A549 (cell line): ENCODE data around the gene KMT2D. TPM values are rescaled to one million over a fixed set of nuclear protein-coding genes. Genes with fewer than 3 reads are reported as not detected.

Source experiments
- ATAC-seq, 2 experiments: fragments of 200-7000 bp in 1 of 2; fragments of >200 bp in 1 of 2; cut with Nextera tagmentation in 1 of 2; cut with Tn5 transposase in 1 of 2; 3 replicates each; pipeline versions ENCODE4 v1.8.0 to v1.9.1; 2018 to 2020; ENCODE audit warnings: mild to moderate bottlenecking in 1 of 2, moderate library complexity in 1 of 2
- CTCF ChIA-PET: fragments of 300-600 bp; sonication (Branson Sonifier 250); formaldehyde crosslinking; extraction: SDS; loops from one replicate; lab custom pipeline; 2021; ENCODE audit warnings: antibody characterized with exemption, inconsistent platforms; lab: Yijun Ruan, JAX
- POLR2A ChIA-PET: fragments of 350-600 bp; formaldehyde crosslinking; extraction: SDS; loops from one replicate; lab custom pipeline; 2021; ENCODE audit warnings: antibody characterized with exemption, inconsistent platforms; lab: Yijun Ruan, JAX
- DNase-seq, 2 experiments: peaks; one replicate each; pipeline versions ENCODE4 v3.0.0 to v3.0.0-alpha.2; 2011 to 2016; ENCODE audit warnings: low read depth in 1 of 2, low spot score in 1 of 2
- FAIRE-seq: peaks from 2 replicates; lab custom pipeline; 2011; peaks lifted over from hg19 to GRCh38; lab: Jason Lieb, UNC
- H3K27ac ChIP-seq, 2 experiments: fragments of >200 bp; sonication (Bioruptor Twin); formaldehyde crosslinking; 3 replicates each; pipeline ENCODE4 v1.5.1; 2016 to 2017
- H3K4me1 ChIP-seq: fragments of >200 bp; sonication (Bioruptor Twin); formaldehyde crosslinking; 3 replicates; pipeline ENCODE4 v1.6.1; 2016
- H3K4me2 ChIP-seq: fragments of >200 bp; sonication (Bioruptor Twin); formaldehyde crosslinking; 3 replicates; pipeline ENCODE4 v1.6.1; 2016
- H3K4me3 ChIP-seq: fragments of >200 bp; sonication (Bioruptor Twin); formaldehyde crosslinking; 3 replicates; pipeline ENCODE4 v1.5.1; 2016
- H3K9me3 ChIP-seq: fragments of >200 bp; sonication (Bioruptor Twin); formaldehyde crosslinking; 3 replicates; pipeline ENCODE4 v1.6.1; 2016
- CBX2 ChIP-seq: fragments of 200-600 bp; sonication (generic); IDR thresholded peaks from 2 replicates; pipeline ENCODE4 v1.6.1; 2016; ENCODE audit warnings: low read depth, mild to moderate bottlenecking, borderline replicate concordance
- CBX8 ChIP-seq: fragments of 200-600 bp; sonication (generic); IDR thresholded peaks from 2 replicates; pipeline ENCODE4 v1.6.1; 2016
- CEBPB ChIP-seq, 2 experiments: fragments of >200 bp in 1 of 2; sonication (Bioruptor Twin) in 1 of 2; formaldehyde crosslinking in 1 of 2; IDR thresholded peaks; 2 replicates each; pipeline ENCODE4 v1.6.1; 2012 to 2016
- CHD2 ChIP-seq: fragments of 150-350 bp; IDR thresholded peaks from 2 replicates; pipeline ENCODE4 v1.6.1; 2014; ENCODE audit warnings: low read length; ENCODE audit not compliant: partially characterized antibody
- CHD4 ChIP-seq: fragments of 200-600 bp; sonication (generic); IDR thresholded peaks from 2 replicates; pipeline ENCODE4 v1.6.1; 2016; ENCODE audit warnings: antibody characterized with exemption, mild to moderate bottlenecking, borderline replicate concordance
- E2F6 ChIP-seq: IDR thresholded peaks from 2 replicates; pipeline ENCODE4 v1.6.1; 2012; ENCODE audit warnings: low read depth, borderline replicate concordance
- EHF ChIP-seq: fragments of 250-450 bp; sonication (Bioruptor Pico); IDR thresholded peaks from 2 replicates; pipeline ENCODE4 v1.5.0; 2020; ENCODE audit warnings: mild to moderate bottlenecking
- ESRRA ChIP-seq: fragments of 150-350 bp; IDR thresholded peaks from 2 replicates; pipeline ENCODE4 v1.6.1; 2014; ENCODE audit warnings: mild to moderate bottlenecking, low read length, borderline replicate concordance
- FOSB ChIP-seq: fragments of 250-450 bp; sonication (Bioruptor Pico); IDR thresholded peaks from 2 replicates; pipeline ENCODE4 v1.5.0; 2020; ENCODE audit warnings: mild to moderate bottlenecking, moderate library complexity
- HOXA7 ChIP-seq: fragments of 250-450 bp; sonication (Bioruptor Pico); IDR thresholded peaks from 2 replicates; pipeline ENCODE4 v1.5.0; 2020; ENCODE audit warnings: mild to moderate bottlenecking, moderate library complexity
- JUN ChIP-seq, 2 experiments: fragments of >200 bp; sonication (Bioruptor Twin); formaldehyde crosslinking; IDR thresholded peaks; 2 replicates in 1 of 2; 3 replicates in 1 of 2; pipeline ENCODE4 v1.6.1; 2016 to 2017
- KDM5A ChIP-seq: fragments of 200-600 bp; sonication (generic); IDR thresholded peaks from 2 replicates; pipeline ENCODE4 v1.6.1; 2016; ENCODE audit warnings: antibody characterized with exemption, mild to moderate bottlenecking
- MAX ChIP-seq: IDR thresholded peaks from 2 replicates; pipeline ENCODE4 v1.6.1; 2012
- MYC ChIP-seq: IDR thresholded peaks from 2 replicates; pipeline ENCODE4 v1.6.1; 2012; ENCODE audit warnings: mild to moderate bottlenecking, inconsistent platforms, low read length, improper control_type of control experiment, borderline replicate concordance
- NFE2L2 ChIP-seq: fragments of 150-350 bp; conservative IDR thresholded peaks from 2 replicates; pipeline ENCODE4 v1.6.1; 2014; ENCODE audit warnings: low read length
- NPAS2 ChIP-seq: fragments of 250-450 bp; sonication (Bioruptor Pico); IDR thresholded peaks from 2 replicates; pipeline ENCODE4 v1.8.0; 2022; ENCODE audit warnings: mild to moderate bottlenecking, moderate library complexity, borderline replicate concordance
- NR3C1 ChIP-seq: fragments of >200 bp; sonication (Bioruptor Twin); formaldehyde crosslinking; IDR thresholded peaks from 3 replicates; pipeline ENCODE4 v1.6.1; 2017
- POLR2A ChIP-seq: IDR thresholded peaks from 2 replicates; pipeline ENCODE4 v1.6.1; 2012; ENCODE audit warnings: mild to moderate bottlenecking, low read length
- POLR2AphosphoS2 ChIP-seq: conservative IDR thresholded peaks from 2 replicates; pipeline ENCODE4 v1.6.1; 2012; ENCODE audit warnings: low read length, improper control_type of control experiment, inconsistent platforms
- RCOR1 ChIP-seq: fragments of 150-350 bp; IDR thresholded peaks from 2 replicates; pipeline ENCODE4 v1.6.1; 2014; ENCODE audit warnings: antibody characterized with exemption, low read length, low read depth
- RFX5 ChIP-seq: fragments of 450-650 bp; IDR thresholded peaks from 2 replicates; pipeline ENCODE4 v1.7.1; 2014; ENCODE audit warnings: antibody characterized with exemption, mild to moderate bottlenecking, moderate library complexity
- RNF2 ChIP-seq: fragments of 200-600 bp; sonication (generic); IDR thresholded peaks from 2 replicates; pipeline ENCODE4 v1.6.1; 2016; ENCODE audit warnings: low read depth, mild to moderate bottlenecking, antibody characterized with exemption, moderate library complexity, borderline replicate concordance
- TP53 ChIP-seq: fragments of 250-450 bp; sonication (Bioruptor Pico); IDR thresholded peaks from 2 replicates; pipeline ENCODE4 v1.5.0; 2021; ENCODE audit warnings: mild to moderate bottlenecking, moderate library complexity
- USF2 ChIP-seq: fragments of 450-650 bp; IDR thresholded peaks from 2 replicates; pipeline ENCODE4 v1.6.1; 2014; ENCODE audit warnings: antibody characterized with exemption
- ZC3H11A ChIP-seq: fragments of 450-650 bp; IDR thresholded peaks from 2 replicates; pipeline ENCODE4 v1.6.1; 2014; ENCODE audit warnings: antibody characterized with exemption, mild to moderate bottlenecking
- ZNF302 ChIP-seq: fragments of 250-450 bp; sonication (Bioruptor Pico); IDR thresholded peaks from 2 replicates; pipeline ENCODE4 v1.9.0; 2021; ENCODE audit warnings: inconsistent platforms, mild to moderate bottlenecking, moderate library complexity
- WGBS: methylation state at CpG from one replicate; pipeline ENCODE4 v1.1.6; 2017; ENCODE audit errors: missing lambda C conversion rate; 5-methylcytosine and 5-hydroxymethylcytosine counted together
- polyA plus RNA-seq, 4 experiments: library from polyadenylated mRNA; depleted of rRNA in 3 of 4; stranded (reverse); fragments of >200 nt; fragmentation: RNase III in 1 of 4; extraction: RNeasy Plus Mini Kit Qiagen cat#74134 plus additional on column Dnase treatment in 1 of 4; gene quantifications; 2 replicates in 3 of 4; 3 replicates in 1 of 4; pipeline ENCODE4 v1.2.3, GENCODE V29; 2011 to 2017

KMT2D gene
- polyA plus RNA-seq, 2 of the 4 experiments (the other 2 are of a cell fraction), result 17.6 to 20.0 TPM

- ChIA-PET POLR2A (no interaction called here), CTCF (interaction anchor here (1.5 to 3.1 kb wide), 3 partner anchors 9 to 30 kb away, joined by 4 to 13 read pairs (median 10); no protein-coding TSS in a partner anchor)
- Histone ChIP-seq H3K4me3 (no peak overlapping the region), H3K9me3 (no peaks in the 10 kb centered on the region), H3K27ac (no peak overlapping the region), H3K4me2 (no peak overlapping the region), H3K4me1 (no peaks in the 10 kb centered on the region)
- no peak for FAIRE-seq
- ATAC-seq, result no peak
- no peak for DNase-seq
- TF ChIP-seq NR3C1 (no peak), E2F6 (no peak), HOXA7 (CRISPR knock-in tag) (no peak), KDM5A (no peak), CHD2 (no peak), RFX5 (no peak), POLR2AphosphoS2 (no peak), TP53 (CRISPR knock-in tag) (no peak), CBX2 (no peak), RCOR1 (no peak), MYC (no peak), FOSB (CRISPR knock-in tag) (no peak), JUN (IDR thresholded peaks at IDR 0.05) (no peak), NFE2L2 (no peak)
- 92% methylated on average over 4 of the region's 4 CpGs for WGBS
Measured at GRCh38 chr12:49034286-49034622, 26.3 kb downstream of the KMT2D start.

- ChIA-PET POLR2A (no interaction called here), CTCF (interaction anchor here (1.0 to 3.1 kb wide), 6 partner anchors 9 to 37 kb away, joined by 3 to 13 read pairs (median 6); no protein-coding TSS in a partner anchor)
- H3K4me1 ChIP-seq, result no peaks in the 10 kb centered on the region
- no peak for TF ChIP-seq CBX8
- H3K4me3 ChIP-seq, result no peak overlapping the region
- 91% methylated on average over 12 of the region's 12 CpGs for WGBS
- DNase-seq, result no peak
- no peaks in the 10 kb centered on the region for H3K9me3 ChIP-seq
- no peak for FAIRE-seq
- H3K4me2 ChIP-seq, result no peak overlapping the region
- no peak overlapping the region for H3K27ac ChIP-seq
- ATAC-seq, result no peak; a peak in 2 of 6 replicates
Measured at GRCh38 chr12:49033611-49034285, 26.8 kb downstream of the KMT2D start.

GRCh38 chr12:49032679-49033447, 27.7 kb downstream of the KMT2D start:
- no peak overlapping the region for H3K4me3 ChIP-seq
- WGBS, result 91% methylated on average over 2 of the region's 3 CpGs
- no peak overlapping the region for H3K27ac ChIP-seq
- no peak for TF ChIP-seq CEBPB (IDR thresholded peaks at IDR 0.05)
- TF ChIP-seq ZC3H11A, result no peak
- TF ChIP-seq ESRRA, result no peak
- TF ChIP-seq MAX, result no peak
- no peak for TF ChIP-seq USF2
- TF ChIP-seq ZNF302 (CRISPR knock-in tag), result no peak
- no peak for TF ChIP-seq CHD4
- no peak for TF ChIP-seq RNF2
- TF ChIP-seq TP53 (CRISPR knock-in tag), result no peak
- TF ChIP-seq NPAS2 (CRISPR knock-in tag), result no peak
- no peak for TF ChIP-seq EHF (CRISPR knock-in tag)
- no peak for TF ChIP-seq POLR2A
- TF ChIP-seq KDM5A, result no peak
- no peaks in the 10 kb centered on the region for H3K4me1 ChIP-seq
- POLR2A ChIA-PET, result no interaction called here
- no peaks in the 10 kb centered on the region for H3K9me3 ChIP-seq
- DNase-seq (no peak), FAIRE-seq (peak; percentile 59), ATAC-seq (peak in 1 of 2 experiments; percentile 5; a peak in 1 of 6 replicates)
- H3K4me2 ChIP-seq, result no peak overlapping the region
- CTCF ChIA-PET, result interaction anchor here (1.0 to 5.2 kb wide), 8 partner anchors 8 to 36 kb away, joined by 3 to 34 read pairs (median 6); no protein-coding TSS in a partner anchor
